GM20000 (cell line): Measurements from ENCODE around the gene MRPL17.
"Not testable (repeated sequence)": the region's sequence is repeated elsewhere in the genome, so short reads cannot be mapped to it uniquely, and the experiment has no call there.

Experiments
- DNase-seq: peaks from one replicate; pipeline ENCODE4 v3.0.0; 2012; ENCODE audit warnings: low spot score
- TF ChIP-seq, protein P1 (sequence below): IDR thresholded peaks from 2 replicates; pipeline ENCODE4 v1.5.1; 2012; ENCODE audit warnings: mild to moderate bottlenecking, control low read depth; ENCODE audit errors: extremely low read depth, missing control alignments

The MRPL17 gene

DNA sequence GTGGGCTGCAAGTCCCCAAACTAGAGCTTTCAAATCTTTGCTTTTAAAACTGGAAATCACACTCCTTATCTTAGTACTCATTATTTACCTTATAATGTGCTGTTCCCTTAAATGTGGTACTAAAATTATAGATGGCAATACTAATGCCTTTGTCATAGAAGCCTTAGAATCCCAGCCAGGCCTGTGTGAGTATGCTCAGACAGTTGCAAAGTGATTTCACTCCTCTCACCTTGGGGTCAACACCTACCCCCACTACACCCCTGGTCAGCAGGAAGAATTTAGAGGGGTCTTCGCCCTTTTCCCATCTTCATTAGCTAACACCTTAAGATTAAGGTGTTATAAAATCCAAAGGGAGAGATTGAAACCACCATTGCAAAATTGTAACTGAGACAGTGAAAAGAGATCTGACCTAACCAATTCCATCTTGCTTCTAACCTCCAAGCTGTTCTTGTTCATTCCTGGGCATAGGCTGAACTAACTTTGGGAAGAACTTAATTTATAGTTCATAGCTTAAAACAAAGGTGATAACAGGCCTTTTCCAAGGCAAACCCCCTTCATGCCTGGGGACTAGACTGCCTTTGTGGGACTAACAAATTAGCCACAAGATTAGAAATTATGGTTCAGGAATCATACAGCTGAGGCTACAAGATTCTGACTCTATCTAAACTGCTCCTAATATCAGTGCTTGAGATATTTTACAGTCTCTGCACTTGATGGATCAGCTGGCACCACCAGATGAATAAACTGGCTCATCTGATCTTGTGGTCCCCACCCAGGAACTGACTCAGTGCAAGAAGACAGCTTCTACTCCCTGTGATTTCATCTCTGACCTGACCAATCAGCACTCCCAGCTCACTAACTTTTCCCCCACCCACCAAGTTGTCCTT is 10.4 kb upstream of the MRPL17 start:
- TF ChIP-seq, protein P1, sequence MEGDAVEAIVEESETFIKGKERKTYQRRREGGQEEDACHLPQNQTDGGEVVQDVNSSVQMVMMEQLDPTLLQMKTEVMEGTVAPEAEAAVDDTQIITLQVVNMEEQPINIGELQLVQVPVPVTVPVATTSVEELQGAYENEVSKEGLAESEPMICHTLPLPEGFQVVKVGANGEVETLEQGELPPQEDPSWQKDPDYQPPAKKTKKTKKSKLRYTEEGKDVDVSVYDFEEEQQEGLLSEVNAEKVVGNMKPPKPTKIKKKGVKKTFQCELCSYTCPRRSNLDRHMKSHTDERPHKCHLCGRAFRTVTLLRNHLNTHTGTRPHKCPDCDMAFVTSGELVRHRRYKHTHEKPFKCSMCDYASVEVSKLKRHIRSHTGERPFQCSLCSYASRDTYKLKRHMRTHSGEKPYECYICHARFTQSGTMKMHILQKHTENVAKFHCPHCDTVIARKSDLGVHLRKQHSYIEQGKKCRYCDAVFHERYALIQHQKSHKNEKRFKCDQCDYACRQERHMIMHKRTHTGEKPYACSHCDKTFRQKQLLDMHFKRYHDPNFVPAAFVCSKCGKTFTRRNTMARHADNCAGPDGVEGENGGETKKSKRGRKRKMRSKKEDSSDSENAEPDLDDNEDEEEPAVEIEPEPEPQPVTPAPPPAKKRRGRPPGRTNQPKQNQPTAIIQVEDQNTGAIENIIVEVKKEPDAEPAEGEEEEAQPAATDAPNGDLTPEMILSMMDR = no peak
- no peak for DNase-seq

DNA sequence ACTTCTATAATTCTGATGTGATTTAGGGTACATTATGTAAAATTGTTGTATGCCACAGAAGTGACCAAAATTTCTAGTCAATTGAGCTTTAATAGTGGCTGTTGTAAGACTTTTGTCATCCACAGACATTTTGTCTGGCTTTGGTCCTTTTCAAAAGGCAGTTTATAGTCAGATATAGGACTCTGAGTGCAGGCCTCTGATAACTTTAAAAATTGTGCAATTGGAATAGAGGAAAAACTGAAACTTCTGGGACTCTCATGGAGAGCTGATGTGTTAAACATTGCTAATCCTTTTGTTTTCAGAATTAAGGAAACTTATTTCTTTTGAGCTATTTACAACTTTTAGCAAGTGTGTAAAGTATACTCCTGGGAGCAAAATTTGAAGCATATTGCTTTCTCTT is 9.0 kb upstream of the MRPL17 start:
- no peak for DNase-seq
- TF ChIP-seq, protein P1 = no peak

GRCh38 chr11:6690431-6691132 is 7.4 kb upstream of the MRPL17 start:
- not testable (repeated sequence) for DNase-seq

DNA sequence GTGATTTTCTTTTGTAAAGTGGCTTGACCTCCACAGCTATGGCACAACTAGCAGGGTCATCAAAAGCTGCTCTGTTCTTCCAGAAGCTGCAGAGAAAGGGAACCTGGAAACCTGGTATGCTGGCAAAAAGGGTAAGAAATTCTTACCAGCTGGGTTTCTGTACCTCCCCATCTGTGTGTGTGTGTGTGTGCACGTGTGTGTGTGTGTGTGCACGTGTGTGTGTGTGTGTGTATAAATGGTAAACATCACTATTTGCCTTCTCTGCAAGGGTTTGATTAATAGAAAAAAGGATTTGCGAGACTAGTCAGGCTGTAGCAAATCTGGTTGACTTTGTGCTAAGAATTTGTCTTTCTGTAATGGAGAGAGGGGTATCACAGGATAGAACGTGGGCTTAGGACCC is 4.7 kb upstream of the MRPL17 start:
- no peak for DNase-seq
- TF ChIP-seq, protein P1 = no peak

DNA sequence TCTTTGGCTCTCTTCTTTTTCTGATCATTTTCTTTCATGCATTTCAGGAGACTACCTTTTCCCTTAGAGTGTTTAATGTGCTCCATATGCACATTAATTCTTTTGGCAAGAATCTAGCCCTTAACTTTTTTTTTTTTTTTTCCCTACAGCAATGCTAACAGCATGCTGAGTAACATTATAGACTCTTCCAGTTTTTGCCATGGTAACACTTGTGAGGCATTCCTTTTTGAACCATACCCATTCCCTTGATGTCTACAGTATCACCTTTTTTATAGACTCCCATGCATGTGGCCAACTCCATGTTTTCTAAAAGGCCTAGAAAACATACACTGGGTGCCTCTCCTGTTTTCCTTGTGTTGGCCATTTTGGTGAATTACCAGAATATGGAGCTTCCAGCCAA is 2.9 kb upstream of the MRPL17 start:
- no peak for DNase-seq
- TF ChIP-seq, protein P1 = no peak

- not testable (repeated sequence) for DNase-seq
Measured at GRCh38 chr11:6684068-6684467, 928 bp upstream of the MRPL17 start.

DNA sequence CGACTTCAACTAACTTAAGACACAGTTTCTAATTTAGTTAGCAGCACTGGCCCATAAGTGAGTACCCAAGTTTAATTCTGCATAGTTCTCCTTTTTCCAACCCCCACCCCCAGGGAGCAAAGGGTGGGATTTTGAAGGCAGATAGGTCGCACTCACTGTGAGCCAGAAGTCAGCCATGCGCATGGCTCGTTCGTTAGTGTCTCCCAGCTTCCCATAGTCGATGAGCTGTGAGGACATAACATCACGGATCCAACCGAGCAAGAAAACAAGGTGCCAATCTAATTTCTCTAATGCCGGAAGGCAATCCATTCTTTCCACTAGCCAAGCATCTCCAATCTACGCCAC is 577 bp downstream of the MRPL17 start:
- TF ChIP-seq, protein P1 = no peak
- no peak for DNase-seq

- TF ChIP-seq, protein P1 = no peak
- no peak for DNase-seq
Measured at GRCh38 chr11:6681949-6682348, 1.2 kb downstream of the MRPL17 start.
